HG02870 (cell line): Measurements from ENCODE around the gene ADAMTS2.

Experiments
- ATAC-seq: cut with Tn5 transposase; IDR thresholded peaks from one replicate; pipeline ENCODE4 v1.9.1; 2021; ENCODE audit warnings: mild to moderate bottlenecking, moderate library complexity; ENCODE audit not compliant: unreplicated experiment

Gene ADAMTS2

DNA sequence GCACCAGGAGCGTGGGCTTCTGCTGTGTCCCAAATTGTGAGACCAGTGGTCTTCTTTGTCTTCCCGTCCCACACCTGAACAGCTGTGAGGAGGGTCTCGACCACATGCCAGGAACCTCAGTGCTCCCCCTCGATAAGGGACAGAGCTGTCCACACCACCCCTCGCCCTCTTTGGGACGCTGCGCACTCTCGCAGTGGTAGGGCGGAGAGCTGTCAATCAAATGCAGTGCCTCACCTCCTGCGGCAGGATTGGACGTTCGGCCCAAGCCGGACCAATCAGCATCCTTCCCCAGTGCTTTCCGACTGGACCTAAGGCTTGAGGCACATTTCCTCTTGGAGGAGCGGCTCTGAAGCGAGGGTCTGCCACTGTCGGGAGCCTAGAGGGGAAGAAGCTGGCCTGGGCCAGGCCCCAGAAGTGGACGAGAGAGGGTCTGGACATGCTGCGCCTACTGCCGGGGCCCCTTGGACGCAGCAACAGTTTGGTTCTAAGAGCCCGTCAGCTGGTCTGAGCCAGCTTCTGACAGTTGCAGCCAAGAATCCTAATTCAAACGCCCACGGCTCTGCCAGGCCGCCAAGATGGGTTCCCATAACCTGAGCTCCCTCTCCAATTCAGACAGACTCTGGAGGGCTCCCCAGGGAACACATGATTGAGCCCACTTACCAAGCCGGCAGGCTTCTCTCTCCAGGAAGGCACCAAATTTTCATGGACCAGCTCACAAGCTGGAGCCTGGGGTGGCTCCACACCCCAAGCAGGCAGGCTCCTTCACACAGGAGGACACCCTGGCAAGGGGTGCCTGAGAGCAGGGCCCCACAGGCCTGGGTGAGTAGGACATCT is 28.1 kb upstream of the ADAMTS2 start:
- ATAC-seq = no peak

DNA sequence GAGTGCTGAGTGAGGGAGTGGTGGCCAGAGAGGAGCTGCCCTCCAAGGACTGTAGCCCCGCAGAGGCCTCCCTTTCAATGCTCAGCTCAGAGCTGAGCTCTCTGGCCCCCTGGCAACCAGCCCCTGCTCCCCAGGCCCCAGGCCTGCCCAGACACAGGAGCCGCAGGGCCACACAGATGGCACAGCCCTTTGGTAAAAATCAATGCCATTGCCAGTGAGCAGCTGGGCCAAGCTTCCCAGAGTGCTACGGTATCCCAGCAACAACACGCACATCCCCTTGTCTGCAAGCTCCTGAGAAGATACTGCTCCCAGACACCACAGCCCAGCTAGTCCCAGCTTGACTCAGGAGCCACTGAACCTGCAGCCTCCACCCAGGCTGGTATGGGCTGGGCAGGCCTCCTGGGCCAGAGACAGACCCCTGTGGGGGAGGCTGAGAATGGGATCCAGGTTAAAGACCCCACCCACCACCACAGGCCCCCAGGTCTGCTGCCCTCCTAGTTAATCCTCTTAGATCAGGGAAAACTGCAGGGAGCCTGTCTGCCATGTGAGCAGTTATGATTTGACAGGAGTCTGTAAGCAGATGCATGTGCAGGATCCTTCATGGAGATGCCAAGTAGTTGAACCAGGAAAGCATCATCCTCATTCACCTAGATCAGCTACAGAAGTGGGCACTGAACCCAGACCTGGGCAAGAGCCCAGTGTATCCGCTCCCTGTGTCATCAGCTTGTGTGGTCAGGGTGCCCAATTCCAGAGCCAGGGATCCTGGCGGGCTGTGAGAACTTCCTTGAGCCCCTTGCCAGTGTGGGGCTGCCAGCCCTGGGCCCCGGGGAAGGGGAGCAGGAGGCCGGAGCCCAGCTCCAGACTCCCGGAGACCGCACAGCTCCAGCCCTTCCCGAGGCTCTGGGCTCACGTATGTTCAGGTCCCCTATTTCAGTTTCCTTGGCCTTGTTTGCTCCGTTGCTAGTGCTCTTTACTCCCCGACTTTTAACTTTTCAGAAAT is 26.7 kb upstream of the ADAMTS2 start:
- ATAC-seq = no peak

DNA sequence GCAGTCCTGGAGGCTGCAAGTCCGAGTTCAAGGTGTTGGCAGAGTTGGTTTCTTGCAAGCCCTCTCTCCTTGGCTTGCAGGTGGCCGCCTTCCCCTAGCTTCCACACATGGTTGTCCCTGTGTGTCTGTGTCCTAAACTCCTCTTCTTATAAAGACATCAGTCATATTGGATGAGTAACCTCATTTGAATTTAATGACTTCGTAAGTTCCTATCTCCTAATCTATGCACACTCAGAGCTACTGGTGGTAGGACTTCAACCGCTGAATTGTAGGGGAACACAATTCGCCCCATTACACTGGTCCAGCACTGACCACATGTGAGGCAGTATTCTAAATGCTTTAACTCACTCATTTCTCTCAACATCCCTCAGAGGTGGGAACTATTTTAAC is 25.9 kb upstream of the ADAMTS2 start:
- no peak for ATAC-seq

DNA sequence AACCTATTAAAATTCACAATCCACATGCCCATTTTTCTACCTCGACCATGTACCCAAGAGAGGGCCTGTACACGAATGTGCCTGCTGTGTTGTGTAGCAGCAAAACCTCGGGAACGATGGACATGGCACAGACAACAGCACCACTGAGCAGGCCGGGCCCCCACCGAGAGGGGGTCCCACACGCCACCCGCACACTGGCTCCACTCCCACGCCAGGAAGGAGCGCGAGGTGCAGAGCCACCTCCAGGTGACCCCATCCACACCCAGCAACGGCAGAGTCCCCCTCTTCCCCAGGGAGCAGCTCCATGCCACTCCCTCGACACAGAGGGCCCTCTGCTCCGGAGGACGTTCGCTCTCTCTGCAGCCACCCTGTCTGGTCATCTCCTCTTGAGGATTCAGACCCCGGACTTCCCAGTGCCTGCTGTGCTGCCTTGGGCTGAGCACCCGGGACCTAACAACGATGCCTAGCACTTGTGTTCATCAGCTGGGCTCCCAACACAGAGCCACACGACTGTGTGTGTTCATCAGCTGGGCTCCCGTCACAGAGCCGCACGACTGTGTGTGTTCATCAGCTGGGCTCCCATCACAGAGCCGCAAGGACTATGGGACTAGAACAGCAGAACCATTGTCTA is 25.3 kb upstream of the ADAMTS2 start:
- no peak for ATAC-seq

DNA sequence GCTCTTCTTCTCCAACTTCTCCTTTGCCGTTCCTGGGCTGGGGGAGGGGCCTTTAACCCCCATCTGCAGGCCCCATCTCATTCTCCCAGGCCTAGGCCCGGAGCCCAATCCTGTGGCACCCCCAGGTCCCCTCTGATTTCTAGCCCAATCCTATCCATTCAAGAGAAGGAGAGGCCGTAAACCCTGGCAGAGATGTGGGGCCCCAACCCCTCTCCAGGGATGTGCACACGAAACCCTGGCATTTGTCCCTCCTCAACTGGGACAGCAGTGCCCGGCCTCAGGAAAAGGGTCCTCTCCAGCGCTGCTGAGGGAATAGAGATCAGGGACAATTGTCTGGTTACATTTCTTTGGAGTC is 24.2 kb upstream of the ADAMTS2 start:
- no peak for ATAC-seq

DNA sequence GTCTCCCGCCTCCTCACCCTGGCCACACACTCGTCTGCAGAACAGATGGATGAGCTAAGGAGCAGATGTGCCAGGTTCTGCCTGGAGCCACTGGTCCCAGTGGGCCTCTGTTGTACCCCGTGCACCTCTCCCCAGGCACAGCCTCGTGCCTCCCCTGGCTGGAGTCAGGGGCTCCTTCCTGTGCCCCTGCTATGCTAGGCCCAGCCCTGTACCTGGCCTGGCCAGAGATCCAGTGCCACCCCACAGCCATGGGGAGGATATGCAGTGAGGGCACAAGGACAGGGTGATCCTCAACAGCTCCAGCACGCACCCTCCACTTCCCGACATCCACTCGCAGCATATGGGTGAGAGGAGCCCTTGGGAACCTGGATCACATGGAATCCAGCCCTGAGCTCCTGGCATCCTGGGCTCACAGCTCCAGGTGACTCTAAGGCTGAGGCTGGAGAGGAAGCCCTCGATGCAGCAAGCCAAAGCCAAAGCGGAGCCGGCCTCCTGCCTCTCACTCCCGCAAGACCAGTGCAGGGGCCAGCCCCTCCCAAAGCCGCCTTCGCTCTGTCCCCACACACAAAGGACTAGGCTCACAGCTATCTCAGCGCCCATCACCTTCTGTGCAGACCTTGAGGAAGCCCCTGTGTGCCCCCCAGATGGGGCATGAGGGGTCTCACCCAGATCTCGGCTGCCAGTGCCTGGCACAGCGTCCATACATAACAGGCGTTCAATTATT is 23.7 kb upstream of the ADAMTS2 start:
- no peak for ATAC-seq

DNA sequence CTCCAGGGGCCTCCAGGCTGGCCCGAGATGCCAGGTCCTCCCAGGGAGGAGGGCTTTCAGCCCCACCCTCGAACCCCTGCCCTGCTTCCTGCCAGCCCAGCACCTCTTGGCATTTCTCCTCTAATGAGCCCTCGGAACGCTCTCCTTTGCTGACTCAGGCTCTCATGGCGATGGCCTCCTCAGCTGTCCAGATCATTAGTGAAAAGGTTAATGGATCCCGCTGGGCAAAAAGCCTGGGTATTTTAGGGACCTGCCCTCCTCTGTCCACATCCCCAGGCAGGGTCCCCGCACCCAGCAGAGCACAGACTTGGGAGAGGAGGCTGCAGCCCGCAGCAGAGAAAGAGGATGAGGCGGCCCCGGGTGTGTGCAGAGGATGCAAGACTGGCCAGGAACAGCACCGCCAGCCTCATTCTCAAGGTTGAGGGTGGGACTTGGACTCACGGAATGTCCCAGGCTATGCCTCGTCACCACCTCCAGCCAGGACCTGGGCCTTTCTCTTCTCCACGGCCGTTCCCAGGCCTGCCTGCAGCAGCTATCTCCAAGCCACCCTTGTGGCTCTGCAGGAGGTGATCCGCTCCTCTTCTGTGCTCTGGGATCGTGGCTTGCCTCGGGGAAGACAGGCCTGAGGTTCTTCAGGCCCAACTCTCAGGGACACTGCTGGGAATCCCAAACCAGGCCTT is 23.0 kb upstream of the ADAMTS2 start:
- no peak for ATAC-seq

DNA sequence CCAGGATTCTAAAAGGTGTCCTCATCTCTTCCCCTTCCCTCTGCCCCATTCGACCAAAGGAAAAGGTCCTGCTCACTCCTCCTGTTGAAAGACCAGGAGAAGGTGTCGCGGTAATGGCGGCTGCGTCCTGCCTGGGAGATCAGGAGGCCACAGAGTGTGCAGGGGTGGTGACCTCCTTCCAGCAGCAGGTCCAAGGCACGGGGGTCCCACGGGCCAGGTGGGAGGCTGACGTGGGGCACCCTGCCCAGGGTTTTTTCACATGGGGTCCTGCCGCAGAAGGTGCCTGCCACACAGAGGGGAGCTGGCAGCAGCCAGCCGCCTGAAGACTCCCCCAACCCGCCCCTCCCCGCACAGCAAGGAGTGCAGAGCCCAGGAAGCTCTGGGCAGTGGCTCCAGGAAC is 22.2 kb upstream of the ADAMTS2 start:
- no peak for ATAC-seq

DNA sequence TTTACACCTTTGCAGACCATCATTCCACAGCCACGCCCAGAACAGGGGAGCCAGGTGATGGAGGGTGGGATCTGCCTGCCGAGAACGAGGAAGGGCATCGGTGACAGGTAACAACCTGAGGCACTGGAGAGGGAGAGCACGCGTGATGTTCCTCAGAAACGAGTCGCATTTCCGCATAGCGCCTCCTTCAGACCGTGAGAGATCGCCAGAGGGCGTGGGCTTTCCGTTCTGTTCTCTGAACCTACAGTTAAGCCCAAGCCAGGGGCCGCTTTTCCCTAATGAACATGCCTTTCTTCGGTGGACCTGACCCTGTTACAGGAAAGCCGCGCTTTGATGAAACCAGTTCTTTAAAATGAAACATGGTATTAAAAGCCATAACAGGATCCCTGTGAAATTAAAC is 17.1 kb upstream of the ADAMTS2 start:
- no peak for ATAC-seq

DNA sequence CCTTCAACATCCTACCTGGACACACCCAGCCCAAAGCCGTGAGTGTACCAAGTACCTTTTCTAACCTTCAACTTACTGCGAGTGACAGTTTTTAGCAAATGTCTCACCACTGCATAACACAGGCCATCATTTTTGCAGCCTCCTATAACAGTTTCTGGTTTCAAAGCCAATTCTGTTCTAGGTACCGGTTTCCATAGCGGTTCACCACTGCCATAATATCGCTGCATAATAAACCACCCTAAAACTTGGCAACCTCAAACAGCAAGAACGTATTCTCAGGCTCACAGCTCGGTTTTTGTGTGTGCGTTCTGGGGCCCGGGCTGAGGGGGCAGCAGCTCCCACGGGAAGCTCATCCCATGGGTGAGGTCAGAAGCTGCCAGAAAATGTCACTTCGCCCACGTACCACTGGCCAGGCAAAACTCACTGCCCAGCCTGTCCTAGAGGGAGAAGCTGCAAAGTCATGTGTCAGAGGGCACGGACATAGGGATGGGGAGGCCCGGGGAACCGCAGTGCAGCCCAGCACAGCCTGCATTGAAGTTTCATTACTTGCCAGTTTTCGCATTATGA is 15.9 kb upstream of the ADAMTS2 start:
- ATAC-seq = no peak

DNA sequence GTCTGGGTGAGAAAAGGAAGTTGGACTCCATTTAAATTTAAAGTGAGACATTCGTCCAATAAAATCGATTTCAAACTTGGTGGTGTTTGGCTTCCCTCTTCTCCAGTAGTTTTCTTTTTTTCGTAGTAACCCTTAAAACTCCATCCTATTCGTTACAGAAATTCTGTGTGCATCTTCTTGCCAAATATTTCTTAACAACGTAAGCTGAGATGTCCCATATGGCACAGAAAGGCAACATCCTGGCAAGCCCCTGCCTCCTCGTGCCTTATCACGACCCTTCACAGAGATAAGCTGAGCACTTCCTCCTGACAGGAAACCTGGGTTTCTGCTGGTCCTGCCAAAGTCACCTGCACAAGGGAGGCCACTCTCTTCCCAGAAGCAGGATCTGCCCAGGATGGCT is 11.8 kb upstream of the ADAMTS2 start:
- ATAC-seq = no peak

DNA sequence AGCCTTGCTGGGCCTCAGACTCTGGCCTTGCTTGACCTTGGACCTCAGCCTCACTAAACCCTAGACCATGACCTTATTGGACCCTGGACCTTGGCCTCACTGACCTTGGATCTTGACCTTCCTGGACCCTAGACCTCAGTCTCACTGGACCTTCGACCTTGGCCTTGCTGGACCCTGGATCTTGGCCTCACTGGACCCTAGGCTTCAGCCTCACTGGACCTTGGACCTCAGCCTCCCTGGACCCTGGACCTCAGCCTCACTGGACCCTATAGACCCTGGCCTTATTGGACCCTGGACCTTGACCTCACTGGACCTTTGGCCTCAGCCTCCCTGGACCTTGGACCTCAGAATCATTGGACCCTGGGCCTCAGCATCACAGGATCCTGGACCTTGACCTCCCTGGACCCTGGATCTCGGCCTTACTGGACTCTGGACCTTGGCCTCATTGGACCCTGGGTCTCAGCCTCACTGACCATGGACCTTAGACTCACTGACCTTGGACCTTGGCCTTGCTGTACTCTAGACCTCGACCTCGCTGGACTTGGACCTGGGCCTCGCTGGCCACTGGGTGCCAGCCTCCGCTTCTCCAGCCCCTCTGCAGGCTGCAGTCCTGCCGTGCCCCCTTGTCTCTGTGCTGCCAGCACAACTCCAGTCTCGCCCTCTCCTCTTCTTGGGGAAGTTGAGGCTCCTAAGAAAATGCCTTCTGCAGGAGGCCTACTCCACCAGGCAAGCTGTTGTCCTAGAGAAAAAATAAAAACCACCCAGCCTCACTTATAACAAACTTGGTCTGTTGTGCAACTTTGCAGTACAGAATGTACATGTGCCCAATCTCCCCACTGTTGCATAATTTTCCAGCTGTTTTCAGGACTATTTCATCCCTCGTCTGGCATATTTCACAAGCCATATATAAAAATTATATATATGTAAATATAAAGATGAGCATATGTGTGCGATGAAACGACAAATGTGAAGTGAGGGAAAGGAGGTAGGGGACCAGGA is 11.0 kb upstream of the ADAMTS2 start:
- no peak for ATAC-seq

DNA sequence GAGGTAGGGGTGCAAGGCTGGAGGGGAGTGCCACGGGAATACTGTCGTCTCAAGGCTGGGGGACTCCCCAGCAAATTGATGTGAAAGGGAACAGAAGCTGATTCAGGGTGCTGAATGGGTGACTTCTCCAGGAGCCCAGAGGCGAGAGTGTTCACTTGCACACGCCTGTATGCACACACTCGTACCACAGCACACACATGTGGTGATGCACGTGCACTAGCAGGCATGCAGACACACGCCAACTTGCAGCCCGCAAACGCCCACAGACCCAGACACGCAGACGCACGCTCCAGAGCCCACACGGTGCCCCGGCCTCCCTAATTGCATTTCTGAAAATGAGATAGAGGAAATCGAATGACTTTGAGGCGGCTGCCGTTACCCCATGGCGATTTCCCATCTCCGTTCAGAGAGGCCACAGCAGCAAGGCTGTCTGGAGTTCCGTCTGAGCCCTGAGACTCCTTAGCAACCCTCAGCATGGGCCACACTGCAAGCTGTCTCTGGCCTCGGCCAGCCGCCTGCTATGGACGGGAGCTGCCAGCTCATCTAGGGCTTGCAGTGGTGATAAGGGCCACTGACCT is 9.1 kb upstream of the ADAMTS2 start:
- ATAC-seq = no peak

DNA sequence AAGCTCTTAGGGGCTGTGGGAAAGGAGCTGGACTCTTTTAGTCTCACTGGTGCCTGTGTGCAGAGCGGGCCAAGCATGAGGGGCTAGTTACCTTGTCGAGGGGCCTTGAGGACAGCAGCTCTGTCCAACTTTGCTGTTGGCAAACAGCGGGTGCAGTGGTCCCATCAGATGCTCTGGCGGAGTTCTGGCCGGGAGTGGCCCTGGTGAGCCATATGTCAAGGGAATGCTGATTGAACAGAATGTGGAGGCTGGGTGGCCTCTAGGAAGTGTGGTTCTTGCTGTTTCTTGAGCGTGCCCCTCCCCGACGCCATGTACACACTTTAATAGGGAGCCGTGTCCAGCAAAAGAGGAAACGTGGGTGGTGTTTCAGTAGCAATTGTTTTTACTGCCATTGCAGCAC is 3.6 kb upstream of the ADAMTS2 start:
- ATAC-seq = no peak

DNA sequence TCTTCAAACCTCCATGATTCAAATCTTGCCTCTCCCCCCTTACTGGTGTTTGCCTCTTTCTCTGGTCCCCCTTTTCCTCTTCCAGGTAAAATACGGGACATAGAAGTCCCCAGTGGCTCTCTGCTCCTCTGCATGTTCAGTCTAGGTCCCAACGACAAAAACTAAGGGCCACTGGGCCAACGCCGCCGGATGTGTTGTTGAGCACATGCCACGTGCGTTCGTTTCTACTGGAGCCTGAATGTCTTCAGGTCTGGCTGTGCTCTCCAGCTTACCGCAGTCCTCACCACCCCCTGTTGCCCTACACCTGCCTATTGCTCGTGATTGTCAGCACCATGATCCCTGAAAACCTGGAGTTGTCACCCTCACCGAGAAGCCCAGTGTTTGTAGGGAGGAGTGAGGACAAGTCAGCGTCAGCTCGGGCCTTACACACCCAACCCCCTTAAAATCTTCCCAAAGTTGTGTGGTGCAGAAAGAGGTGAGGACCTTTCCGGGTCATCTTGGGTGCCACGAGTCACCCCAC is 2.8 kb upstream of the ADAMTS2 start:
- no peak for ATAC-seq

DNA sequence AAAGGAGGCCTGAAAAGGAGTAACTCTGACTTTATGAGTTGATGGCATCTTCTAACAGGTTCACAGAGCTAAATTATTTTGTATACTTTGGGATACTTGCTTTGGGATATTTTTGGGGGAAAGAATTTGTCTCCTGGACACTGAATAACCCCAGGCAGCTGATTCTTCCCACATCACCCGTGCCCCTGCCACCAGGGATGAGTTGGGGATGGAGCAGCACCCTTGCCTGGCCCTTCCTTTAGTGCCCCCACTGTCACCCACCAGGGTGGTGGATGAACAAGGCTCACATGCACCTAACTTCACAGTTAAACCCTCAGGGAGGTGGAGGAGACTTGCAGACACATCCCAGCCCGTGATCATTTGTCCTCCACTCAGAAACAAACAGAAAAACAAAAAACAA is 2.3 kb upstream of the ADAMTS2 start:
- no peak for ATAC-seq

DNA sequence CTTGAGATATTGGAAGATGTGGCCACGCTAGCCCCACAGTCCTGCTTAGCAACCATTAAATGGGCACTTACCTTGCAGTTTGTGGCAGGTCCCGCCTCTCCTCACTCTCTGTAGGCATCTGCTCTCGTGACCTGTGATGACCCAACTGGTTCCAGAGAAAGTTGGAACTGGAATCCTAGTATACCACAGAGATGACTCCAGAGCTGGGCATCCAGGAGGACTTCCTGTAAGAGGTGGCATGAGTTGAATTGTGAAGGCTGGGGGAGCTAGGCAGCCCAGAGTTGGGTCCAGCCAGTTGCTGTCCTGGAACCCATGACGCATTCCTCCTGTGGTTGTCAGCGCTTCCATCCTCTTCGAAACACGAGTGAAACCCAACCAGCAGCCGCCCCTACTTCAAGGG is 1.6 kb upstream of the ADAMTS2 start:
- no peak for ATAC-seq

DNA sequence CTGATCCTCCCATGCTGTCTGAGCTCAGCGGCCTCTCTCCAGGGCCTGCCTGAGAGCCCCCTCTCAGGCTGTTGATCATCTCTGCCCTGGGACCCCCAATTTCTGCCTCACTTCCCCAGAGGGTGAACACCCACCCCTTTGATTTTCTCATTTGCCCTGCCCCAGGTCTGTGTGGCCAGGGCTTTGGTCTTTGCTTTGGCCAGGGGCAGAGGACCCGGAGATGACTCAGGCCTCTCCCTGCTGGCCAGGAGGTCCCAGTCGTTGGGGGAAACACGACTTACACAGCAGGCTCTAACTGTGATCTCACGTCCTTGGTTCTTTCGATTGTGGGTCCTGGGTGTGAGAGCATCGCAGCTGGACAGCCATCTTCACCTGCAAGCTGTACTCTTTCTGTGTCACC is 1.1 kb upstream of the ADAMTS2 start:
- no peak for ATAC-seq

DNA sequence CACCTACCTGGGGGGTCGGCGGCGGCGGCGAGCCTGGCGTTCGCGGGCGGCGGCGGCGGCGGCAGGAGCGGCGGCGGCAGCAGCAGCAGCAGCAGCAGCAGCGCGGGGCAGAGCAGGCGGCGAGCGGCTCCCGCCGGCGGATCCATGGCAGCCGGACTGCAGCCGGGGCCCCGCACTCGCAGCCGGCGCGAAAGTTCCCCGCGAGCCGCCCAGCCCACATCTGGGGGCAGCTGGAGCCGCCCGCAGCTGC is 153 bp downstream of the ADAMTS2 start:
- no peak for ATAC-seq
